ENCODE measurements around the gene SLC37A2. TPM values are rescaled to one million over a fixed set of nuclear protein-coding genes. Genes with fewer than 3 reads are reported as not detected.

SLC37A2 gene
- total RNA-seq, 1 experiment from 2014 or later = 0.41 TPM

DNA sequence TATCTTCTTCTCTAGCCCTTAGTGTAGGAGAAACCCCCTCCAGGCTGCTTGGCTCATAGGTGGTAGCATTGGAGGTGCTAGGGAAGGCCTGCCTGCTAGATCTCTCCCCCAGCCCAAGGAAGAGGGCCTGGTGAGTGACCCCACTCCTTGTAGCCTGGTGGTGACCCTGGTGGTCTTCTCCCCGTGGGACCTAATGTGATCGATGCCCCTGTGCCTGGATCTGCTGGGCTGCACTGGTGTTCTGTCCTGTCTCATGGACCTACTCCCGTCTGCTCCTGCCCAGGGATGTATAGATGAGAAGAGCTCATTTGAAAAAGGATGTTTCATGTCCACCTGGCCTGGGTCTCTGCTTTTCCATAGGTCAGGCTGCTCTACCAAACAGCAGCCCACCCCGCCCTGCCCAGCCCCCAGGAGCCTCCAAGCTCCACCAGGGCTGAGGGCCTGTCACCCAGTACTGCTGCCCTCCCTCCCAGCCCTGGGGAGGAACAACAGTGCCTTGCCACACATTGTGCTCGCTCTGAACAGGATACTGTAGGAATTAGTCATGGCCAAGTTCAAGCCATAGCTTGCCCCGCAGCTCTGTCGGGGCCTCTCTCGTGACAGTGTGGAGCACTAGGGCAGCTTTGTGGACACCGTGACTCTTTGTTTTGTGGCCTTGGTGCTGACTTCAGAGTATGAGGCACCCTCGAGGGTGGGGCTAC is 19.7 kb downstream of the SLC37A2 start:
- Histone ChIP-seq H4K20me1 (ENCODE audit: insufficient read depth, low read depth, low read length) (no peaks in the 10 kb centered on the region), H3K27me3 (ENCODE audit: low read length) (no peaks in the 10 kb centered on the region), H3K36me3 (ENCODE audit: insufficient read depth, low read length) (no peaks in the 10 kb centered on the region), H3K79me2 (ENCODE audit: low read length) (no peaks in the 10 kb centered on the region), H3K4me1 (ENCODE audit: low read length) (peaks cover 8% of the 10 kb centered on the region), H3K9ac (ENCODE audit: low read length) (no peak overlapping the region), H3K9me3 (ENCODE audit: low read length) (no peaks in the 10 kb centered on the region), H3K9me2 (replicated peaks; ENCODE audit: insufficient read depth, low read length) (no peaks in the 10 kb centered on the region), H3K4me2 (ENCODE audit: low read depth, low read length, poor library complexity, severe bottlenecking) (no peak overlapping the region), H3K4me3 (ENCODE audit: low read length) (no peak overlapping the region), H3K27ac (ENCODE audit: low read length) (no peak overlapping the region), H2AFZ (ENCODE audit: low read length) (no peak overlapping the region)
- no peak for DNase-seq

DNA sequence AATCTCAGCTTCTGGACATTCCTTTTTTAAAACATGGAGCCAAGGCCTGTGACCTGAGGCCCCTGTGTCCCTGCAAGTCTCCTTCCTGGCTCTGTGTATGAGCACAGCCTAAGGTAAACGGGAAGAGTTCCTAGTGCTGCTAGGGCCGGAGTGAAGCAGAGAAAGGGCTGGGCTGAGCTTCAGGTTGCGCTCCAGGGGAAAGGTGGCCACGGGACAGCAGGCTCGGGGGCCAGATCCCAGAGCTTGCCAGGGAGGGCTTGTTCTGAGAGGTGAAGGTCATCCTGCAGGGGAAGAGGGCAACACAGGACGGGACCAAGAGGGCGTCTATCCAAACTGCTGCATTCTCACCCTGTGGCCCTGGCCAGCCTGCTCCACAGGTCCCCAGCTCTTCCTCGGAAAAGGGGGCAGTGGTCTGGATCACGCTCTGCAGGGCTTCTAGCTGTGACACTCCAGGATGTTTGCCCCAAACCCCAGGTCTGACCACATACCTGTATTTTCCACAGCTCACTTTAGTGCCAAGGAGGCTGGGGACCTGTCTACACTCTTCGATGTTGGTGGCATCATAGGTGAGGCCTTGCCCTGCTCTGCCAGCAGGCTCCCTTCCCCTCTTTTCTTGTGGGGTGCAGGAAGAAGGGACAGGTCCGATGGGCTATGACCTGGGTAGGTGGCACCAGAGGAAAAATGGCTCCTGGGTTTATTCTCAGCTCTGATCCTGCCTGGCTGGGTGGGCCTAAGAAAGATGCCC is 20.4 kb downstream of the SLC37A2 start:
- Histone ChIP-seq H2AFZ (ENCODE audit: low read length) (no peak overlapping the region), H3K9ac (ENCODE audit: low read length) (no peak overlapping the region)

DNA sequence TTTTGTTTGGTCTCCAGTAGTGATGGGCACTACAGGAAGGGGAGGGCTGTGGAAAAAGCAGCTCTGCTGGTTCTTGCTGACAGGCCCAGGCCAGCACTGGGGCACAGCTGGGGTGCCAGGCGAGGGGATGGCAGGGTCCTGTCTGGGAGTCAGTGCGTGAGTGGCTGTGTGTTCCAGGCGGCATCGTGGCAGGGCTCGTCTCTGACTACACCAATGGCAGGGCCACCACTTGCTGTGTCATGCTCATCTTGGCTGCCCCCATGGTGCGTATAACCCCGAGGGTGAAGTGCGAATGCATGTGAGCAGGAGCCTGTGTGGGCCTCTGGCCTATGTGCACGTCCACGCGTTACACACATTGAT is 20.9 kb downstream of the SLC37A2 start:
- no peak for DNase-seq
- no peaks in the 10 kb centered on the region for H4K20me1 ChIP-seq (ENCODE audit: insufficient read depth, low read depth, low read length)
- H3K36me3 ChIP-seq (ENCODE audit: insufficient read depth, low read length) = no peaks in the 10 kb centered on the region
- H3K79me2 ChIP-seq (ENCODE audit: low read length) = no peaks in the 10 kb centered on the region
- H2AFZ ChIP-seq (ENCODE audit: low read length) = no peak overlapping the region
- H3K27ac ChIP-seq (ENCODE audit: low read length) = no peak overlapping the region
- no peaks in the 10 kb centered on the region for H3K9me3 ChIP-seq (ENCODE audit: low read length)
- H3K4me1 ChIP-seq (ENCODE audit: low read length) = no peaks in the 10 kb centered on the region
- H3K4me2 ChIP-seq (ENCODE audit: low read depth, low read length, poor library complexity, severe bottlenecking) = no peak overlapping the region
- H3K27me3 ChIP-seq (ENCODE audit: low read length) = no peaks in the 10 kb centered on the region
- H3K4me3 ChIP-seq (ENCODE audit: low read length) = no peak overlapping the region
- H3K9ac ChIP-seq (ENCODE audit: low read length) = no peak overlapping the region
- no peaks in the 10 kb centered on the region for H3K9me2 ChIP-seq (replicated peaks; ENCODE audit: insufficient read depth, low read length)

More for the DNA sequence above, 20.4 kb downstream of the SLC37A2 start:
- Histone ChIP-seq H4K20me1 (ENCODE audit: insufficient read depth, low read depth, low read length) (no peaks in the 10 kb centered on the region), H3K79me2 (ENCODE audit: low read length) (no peaks in the 10 kb centered on the region), H3K27me3 (ENCODE audit: low read length) (no peaks in the 10 kb centered on the region), H3K9me2 (replicated peaks; ENCODE audit: insufficient read depth, low read length) (no peaks in the 10 kb centered on the region), H3K4me1 (ENCODE audit: low read length) (peaks cover 5% of the 10 kb centered on the region), H3K4me2 (ENCODE audit: low read depth, low read length, poor library complexity, severe bottlenecking) (no peak overlapping the region), H3K9me3 (ENCODE audit: low read length) (no peaks in the 10 kb centered on the region), H3K27ac (ENCODE audit: low read length) (no peak overlapping the region), H3K36me3 (ENCODE audit: insufficient read depth, low read length) (no peaks in the 10 kb centered on the region), H3K4me3 (ENCODE audit: low read length) (no peak overlapping the region)
- DNase-seq = no peak

DNA sequence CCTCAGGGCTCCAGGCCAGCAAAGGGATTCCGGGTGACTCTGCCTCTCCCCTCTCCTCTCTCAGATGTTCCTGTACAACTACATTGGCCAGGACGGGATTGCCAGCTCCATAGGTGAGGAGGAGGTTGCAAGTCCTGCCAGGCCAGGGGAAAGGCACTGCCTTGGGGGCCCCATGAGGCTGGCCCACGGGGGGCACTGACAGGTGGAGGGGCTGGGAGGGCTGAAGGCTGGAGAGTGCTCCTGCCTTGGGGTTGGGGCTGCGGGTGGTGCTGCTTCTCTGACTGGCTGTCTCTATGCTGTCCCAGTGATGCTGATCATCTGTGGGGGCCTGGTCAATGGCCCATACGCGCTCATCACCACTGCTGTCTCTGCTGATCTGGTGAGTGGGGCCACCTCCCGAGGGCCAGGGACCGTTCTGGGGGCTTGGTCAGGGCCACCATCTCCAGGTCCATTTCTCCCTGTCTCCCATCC is 21.7 kb downstream of the SLC37A2 start:
- H4K20me1 ChIP-seq (ENCODE audit: insufficient read depth, low read depth, low read length) = no peaks in the 10 kb centered on the region
- H3K79me2 ChIP-seq (ENCODE audit: low read length) = no peaks in the 10 kb centered on the region
- no peaks in the 10 kb centered on the region for H3K4me1 ChIP-seq (ENCODE audit: low read length)
- no peaks in the 10 kb centered on the region for H3K36me3 ChIP-seq (ENCODE audit: insufficient read depth, low read length)
- no peak overlapping the region for H3K4me2 ChIP-seq (ENCODE audit: low read depth, low read length, poor library complexity, severe bottlenecking)
- H3K27me3 ChIP-seq (ENCODE audit: low read length) = no peaks in the 10 kb centered on the region
- no peak overlapping the region for H3K4me3 ChIP-seq (ENCODE audit: low read length)
- no peaks in the 10 kb centered on the region for H3K9me2 ChIP-seq (replicated peaks; ENCODE audit: insufficient read depth, low read length)
- no peak overlapping the region for H3K9ac ChIP-seq (ENCODE audit: low read length)
- no peaks in the 10 kb centered on the region for H3K9me3 ChIP-seq (ENCODE audit: low read length)
- H2AFZ ChIP-seq (ENCODE audit: low read length) = no peak overlapping the region
- H3K27ac ChIP-seq (ENCODE audit: low read length) = no peak overlapping the region
- no peak for DNase-seq

DNA sequence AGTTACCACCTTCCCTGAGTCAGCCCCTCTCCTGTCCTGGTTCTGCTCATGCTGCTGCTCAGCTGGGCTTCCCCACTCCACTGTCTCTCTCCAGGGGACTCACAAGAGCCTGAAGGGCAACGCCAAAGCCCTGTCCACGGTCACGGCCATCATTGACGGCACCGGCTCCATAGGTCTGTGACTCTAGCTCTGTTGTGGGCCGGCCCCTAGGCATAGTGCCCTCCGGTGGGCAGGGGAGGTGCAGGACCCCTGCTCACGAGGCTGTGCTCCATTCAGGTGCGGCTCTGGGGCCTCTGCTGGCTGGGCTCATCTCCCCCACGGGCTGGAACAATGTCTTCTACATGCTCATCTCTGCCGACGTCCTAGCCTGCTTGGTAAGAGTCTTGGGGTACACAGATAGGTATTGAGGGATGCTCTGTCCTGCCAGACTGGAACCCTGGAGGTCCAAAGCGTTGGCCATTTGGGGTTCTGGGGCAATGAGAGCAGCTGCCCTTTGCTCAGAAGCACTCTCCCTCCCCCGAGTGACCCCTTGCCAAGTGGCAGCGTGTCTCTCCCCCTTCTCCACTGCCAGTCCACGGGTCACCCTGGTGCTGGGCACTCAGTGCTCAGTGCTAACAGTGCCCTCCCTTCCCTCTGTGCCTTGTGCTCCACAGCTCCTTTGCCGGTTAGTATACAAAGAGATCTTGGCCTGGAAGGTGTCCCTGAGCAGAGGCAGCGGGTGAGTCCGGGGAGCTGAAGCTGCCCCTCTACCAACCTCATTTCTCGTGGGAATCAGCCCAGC is 22.4 kb downstream of the SLC37A2 start:
- no peaks in the 10 kb centered on the region for H3K9me2 ChIP-seq (replicated peaks; ENCODE audit: insufficient read depth, low read length)
- H4K20me1 ChIP-seq (ENCODE audit: insufficient read depth, low read depth, low read length) = no peaks in the 10 kb centered on the region
- H3K27ac ChIP-seq (ENCODE audit: low read length) = no peak overlapping the region
- no peak overlapping the region for H2AFZ ChIP-seq (ENCODE audit: low read length)
- H3K27me3 ChIP-seq (ENCODE audit: low read length) = no peaks in the 10 kb centered on the region
- DNase-seq = no peak
- H3K79me2 ChIP-seq (ENCODE audit: low read length) = no peaks in the 10 kb centered on the region
- H3K9ac ChIP-seq (ENCODE audit: low read length) = no peak overlapping the region
- H3K4me2 ChIP-seq (ENCODE audit: low read depth, low read length, poor library complexity, severe bottlenecking) = no peak overlapping the region
- no peaks in the 10 kb centered on the region for H3K9me3 ChIP-seq (ENCODE audit: low read length)
- no peaks in the 10 kb centered on the region for H3K4me1 ChIP-seq (ENCODE audit: low read length)
- H3K36me3 ChIP-seq (ENCODE audit: insufficient read depth, low read length) = no peaks in the 10 kb centered on the region
- no peak overlapping the region for H3K4me3 ChIP-seq (ENCODE audit: low read length)

DNA sequence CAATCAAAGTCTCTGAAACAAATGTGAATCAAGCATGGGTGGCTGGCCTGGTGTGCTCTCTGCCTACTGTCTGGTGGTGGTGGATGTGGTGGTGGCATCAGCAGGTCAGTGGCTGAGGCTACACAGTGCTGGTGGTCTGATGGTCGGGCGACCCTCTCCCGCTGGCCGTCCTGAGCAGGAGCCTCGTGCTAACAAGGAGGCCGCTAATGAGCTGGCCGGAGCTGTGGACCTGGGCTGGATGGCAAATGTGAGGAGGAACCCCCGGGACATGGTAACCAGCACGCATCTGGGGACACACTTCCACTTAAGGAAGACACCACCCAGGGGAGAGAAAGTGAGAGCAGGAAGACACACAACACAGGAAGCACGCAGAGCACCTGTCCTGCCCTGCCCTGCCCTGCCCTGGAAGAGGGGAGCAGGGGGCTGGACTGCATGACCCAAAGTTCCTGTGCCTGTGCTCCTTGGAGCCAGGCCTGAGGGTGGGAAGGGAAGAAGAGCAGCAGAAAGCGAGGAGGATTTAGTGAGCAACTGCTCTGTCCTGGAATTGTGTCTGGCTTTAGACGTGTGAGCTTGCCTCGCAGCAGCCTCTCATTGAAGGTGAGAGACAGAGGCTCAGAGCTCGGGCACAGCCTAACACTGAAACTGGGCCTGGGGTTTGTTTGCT is 23.7 kb downstream of the SLC37A2 start:
- H3K27me3 ChIP-seq (ENCODE audit: low read length) = no peaks in the 10 kb centered on the region
- H3K9ac ChIP-seq (ENCODE audit: low read length) = no peak overlapping the region
- no peaks in the 10 kb centered on the region for H4K20me1 ChIP-seq (ENCODE audit: insufficient read depth, low read depth, low read length)
- peaks cover 5% of the 10 kb centered on the region; the same call in 1 of the 2 replicates for H3K4me1 ChIP-seq (ENCODE audit: low read length)
- DNase-seq = no peak
- H3K36me3 ChIP-seq (ENCODE audit: insufficient read depth, low read length) = no peaks in the 10 kb centered on the region
- H2AFZ ChIP-seq (ENCODE audit: low read length) = no peak overlapping the region
- no peak overlapping the region for H3K4me2 ChIP-seq (ENCODE audit: low read depth, low read length, poor library complexity, severe bottlenecking)
- H3K4me3 ChIP-seq (ENCODE audit: low read length) = no peak overlapping the region
- no peak overlapping the region for H3K27ac ChIP-seq (ENCODE audit: low read length)
- H3K9me2 ChIP-seq (replicated peaks; ENCODE audit: insufficient read depth, low read length) = no peaks in the 10 kb centered on the region
- no peaks in the 10 kb centered on the region for H3K79me2 ChIP-seq (ENCODE audit: low read length)
- no peaks in the 10 kb centered on the region for H3K9me3 ChIP-seq (ENCODE audit: low read length)

DNA sequence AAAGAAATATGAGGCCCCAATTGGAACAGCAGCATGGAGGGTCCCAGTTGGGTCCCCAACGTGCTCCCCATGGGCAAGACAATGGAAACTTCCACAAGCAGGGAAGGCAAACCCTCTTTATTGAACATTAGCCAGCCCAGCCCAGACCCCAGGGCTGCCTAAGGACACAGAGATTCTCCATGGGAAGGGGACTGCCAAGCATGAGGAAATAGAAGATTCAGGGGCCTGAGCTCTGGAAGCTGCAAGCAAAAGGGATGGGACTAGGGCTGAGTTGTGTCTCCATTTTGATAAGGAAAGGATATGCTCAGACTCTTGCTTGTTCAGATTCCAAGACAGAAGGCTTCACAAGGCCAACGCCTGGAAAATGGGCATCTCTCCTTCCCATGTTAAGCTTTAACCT is 25.0 kb downstream of the SLC37A2 start:
- Histone ChIP-seq H2AFZ (ENCODE audit: low read length) (no peak overlapping the region), H3K27ac (ENCODE audit: low read length) (no peak overlapping the region), H3K9me2 (replicated peaks; ENCODE audit: insufficient read depth, low read length) (no peaks in the 10 kb centered on the region), H3K4me3 (ENCODE audit: low read length) (no peak overlapping the region), H3K4me2 (ENCODE audit: low read depth, low read length, poor library complexity, severe bottlenecking) (no peak overlapping the region), H3K27me3 (ENCODE audit: low read length) (no peaks in the 10 kb centered on the region), H4K20me1 (ENCODE audit: insufficient read depth, low read depth, low read length) (no peaks in the 10 kb centered on the region), H3K9me3 (ENCODE audit: low read length) (no peaks in the 10 kb centered on the region), H3K4me1 (ENCODE audit: low read length) (peaks cover 5% of the 10 kb centered on the region; the same call in 1 of the 2 replicates), H3K79me2 (ENCODE audit: low read length) (no peaks in the 10 kb centered on the region), H3K36me3 (ENCODE audit: insufficient read depth, low read length) (no peaks in the 10 kb centered on the region), H3K9ac (ENCODE audit: low read length) (no peak overlapping the region)
- no peak for DNase-seq
